GM19438 (cell line): Measurements from ENCODE around the gene KYAT1.

ENCODE experiments used
- ATAC-seq: cut with Tn5 transposase; IDR thresholded peaks from one replicate; pipeline ENCODE4 v1.9.1; 2021; ENCODE audit warnings: low read depth; ENCODE audit not compliant: unreplicated experiment

KYAT1 gene

DNA sequence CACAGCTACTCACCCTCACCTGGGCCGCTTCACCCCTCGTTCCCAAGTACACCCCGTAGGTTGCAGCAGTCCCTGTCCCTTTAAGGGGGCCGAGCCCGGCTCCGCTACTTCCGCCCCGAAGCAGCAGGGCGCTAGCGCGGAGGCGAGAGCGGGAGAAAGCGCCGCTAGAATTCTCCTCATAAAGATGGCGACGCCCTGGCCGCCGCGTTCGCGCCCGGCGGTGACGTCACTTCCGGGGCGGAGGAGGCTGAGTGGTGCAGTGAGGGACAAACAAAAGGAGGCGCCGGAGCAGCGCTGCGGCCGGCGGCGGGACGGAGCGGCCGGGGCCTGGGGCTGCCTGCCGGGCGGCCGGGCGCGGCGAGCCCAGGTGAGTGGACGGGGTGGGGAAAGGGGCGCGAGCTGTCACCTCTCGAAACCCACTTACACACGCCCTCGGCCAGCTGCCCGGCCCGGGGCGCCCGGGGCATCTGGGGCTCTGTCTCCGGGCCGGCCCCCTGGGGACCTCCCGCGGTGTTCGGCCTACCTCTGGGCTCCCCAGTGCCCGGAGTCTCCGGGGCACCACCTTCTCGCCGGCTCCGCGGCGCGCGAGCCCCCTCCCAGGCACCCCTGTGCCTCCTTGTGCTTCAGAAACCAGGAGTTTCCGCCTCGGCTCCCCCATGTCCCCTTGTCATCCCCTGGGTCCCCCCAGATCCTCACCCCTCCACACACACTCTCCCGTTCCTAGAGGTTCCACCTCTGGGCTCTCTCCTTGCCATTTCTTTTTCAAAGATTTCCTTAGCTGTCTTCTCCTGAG, at the start of gene KYAT1, which contains the start of gene LRRC8A:
KYAT1 (minus strand) TSS at position 67 of the 793 bp plus-strand sequence. CDS start 36,545 bp downstream, outside the sequence.
LRRC8A (plus strand) TSS at position 250 of the 793 bp plus-strand sequence. CDS start 25,032 bp downstream, outside the sequence.
- ATAC-seq, result peak; percentile 72

DNA sequence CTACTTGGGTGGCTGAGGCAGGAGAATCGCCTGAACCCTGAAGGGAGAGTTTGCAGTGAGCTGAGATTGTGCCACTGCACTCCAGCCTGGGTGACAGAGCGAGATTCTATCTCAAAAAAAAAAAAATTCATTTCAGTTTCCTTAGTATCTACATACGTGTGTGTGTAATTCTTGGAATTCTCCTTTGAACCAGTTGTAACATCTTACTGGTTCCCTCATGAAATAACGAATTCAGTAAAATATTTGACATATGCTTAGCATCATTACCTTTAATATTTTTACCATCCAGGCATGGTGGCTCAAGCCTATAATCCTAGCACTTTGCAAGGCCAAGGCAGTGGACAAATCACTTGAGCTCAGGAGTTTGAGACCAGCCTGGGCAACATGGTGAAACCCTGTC, 47.8 kb upstream of the KYAT1 start:
- ATAC-seq, result no peak

DNA sequence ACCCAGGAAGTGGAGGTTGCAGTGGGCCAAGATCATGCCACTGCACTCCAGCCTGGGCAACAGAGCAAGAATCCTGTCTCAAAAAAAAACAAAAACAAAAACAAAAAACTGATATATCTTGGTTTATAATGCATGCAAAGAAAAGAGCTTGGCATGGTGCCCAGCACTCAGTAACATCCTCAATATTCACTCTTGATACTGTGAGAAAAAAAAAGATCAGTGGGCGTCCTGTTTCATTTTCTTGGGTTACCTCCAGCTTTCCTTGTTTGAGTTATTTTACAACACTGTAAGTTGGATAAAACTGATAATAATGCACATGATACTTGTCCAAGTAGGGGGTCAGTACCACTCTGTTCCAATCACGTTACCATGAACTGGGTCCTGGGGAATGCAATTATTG, 46.9 kb upstream of the KYAT1 start:
- no peak for ATAC-seq

DNA sequence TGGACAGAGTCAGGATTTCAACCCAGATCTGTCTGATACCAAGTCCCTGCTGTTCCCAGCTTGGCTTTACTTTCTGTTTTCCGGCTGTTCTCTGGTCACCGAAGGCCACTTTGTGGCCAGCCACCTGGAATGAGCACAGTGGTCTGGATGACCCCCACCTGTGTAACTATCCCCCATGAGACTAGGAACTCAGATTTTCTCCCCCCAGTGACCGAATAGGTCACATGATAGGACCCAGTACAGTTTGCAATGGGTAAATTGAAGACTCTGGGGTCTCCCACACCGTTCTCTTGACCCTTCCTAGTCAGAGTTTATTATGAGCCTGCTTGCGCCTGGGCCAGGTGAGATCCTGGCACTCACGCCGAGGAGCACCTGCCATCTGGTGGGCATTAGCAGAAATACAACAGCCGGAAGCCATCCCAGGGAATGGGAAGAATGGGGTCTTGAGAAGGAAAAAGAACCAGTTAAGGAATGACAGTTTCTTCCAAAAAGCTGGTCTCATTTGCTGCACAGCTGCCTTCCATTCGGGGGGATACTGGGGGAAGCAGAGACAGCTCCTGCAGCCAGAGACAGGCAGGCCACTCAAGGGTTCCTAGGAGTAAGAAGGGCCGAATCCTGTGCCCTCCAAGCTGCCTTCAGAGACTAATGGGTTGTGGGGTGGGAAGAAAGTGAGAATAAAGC, 46.1 kb upstream of the KYAT1 start:
- no peak for ATAC-seq

DNA sequence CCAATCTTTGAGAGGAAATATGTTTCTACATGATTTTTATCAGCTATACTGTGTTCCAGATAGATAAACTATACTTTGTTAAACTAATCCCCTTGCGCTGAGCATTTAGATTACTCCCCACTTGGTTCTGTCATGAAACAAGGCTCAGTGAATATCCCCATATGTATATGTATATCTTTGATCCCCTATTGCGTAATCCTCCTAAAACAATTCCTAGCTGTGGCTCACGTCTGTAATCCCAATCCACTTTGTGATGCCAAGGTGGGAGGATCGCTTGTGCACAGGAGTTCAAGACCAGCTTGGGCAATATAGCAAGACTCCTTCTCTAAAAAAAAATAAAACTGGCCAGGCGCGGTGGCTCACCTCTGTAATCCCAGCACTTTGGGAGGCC, 41.7 kb upstream of the KYAT1 start:
- ATAC-seq, result no peak

DNA sequence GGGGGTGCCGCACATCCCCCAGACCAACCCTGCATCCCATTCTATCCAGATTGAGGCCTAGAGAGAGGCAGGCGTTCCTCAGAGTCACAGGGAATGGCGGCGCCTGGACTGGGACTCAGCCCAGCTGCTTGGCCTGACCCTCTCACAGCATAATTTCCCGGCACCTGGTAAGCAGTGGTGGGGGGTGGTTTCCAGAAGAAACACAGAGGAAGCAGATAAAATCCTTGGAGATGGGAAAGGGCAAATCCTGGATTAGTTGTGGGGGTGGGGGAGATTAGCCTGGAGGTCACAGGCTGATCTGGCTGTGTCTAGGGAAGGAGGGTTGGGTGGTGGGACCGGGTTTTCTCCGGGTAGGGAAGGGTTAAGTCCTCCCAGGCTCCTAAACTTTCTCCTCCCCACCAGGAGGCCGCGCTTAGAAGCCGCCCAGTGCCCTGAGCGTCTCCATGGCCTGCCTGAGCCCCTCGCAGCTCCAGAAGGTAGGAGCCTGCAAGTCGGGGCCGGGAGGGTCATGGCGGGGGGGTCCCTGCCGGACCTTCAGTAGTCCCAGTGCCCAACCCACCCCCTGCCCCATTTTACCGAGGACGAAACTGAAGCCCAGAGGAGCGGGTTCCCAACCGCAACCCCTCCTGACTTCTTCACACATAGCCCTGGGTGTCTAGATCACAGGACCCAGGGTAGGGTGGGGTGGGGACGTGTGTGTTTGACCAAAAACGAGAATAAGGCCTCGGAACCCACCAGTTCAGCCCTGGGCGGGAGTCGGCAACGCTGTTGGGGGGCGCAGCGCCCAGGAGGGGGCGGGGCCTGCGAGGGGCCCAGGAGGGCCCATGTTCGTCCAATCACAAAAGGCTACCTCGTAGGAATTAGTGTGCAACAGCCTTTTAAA, 40.4 kb upstream of the KYAT1 start:
- no peak for ATAC-seq

DNA sequence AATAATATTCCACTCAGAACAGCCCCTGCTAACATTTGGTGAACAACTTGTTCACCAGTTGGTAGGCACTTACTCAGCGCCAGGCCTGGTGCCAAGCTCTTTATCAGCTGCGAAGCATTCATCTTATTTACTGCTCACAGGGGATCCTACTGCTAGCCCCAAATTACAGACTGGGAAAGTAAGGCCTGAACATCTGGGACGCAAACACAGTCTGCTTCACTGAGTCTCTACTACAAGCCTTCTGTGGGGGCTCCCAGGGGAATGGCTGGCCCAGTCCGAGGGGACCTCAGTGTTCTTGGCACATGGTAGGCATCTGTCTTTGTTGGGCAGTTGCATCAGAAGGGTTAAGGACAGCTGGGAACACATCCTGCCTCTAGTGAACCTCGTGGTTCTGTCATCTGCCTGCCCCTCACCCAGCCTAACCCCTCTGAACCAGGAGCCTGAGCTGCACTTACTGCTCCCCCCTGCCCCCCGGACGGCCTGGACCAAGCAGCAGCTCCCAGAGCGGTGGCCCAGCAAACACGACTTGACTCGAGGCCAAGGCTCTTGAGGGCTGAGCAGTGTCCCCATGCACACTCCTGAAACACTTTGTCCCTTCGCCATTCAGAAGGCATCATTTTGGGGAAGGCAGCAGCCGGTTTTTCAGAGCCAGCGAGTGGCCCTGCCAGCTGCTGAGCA, 38.8 kb upstream of the KYAT1 start, which contains the start of gene PHYHD1:
PHYHD1 (plus strand) TSS at position 602 of the 678 bp plus-strand sequence. CDS start 1,342 bp downstream, outside the sequence.
- ATAC-seq, result no peak

DNA sequence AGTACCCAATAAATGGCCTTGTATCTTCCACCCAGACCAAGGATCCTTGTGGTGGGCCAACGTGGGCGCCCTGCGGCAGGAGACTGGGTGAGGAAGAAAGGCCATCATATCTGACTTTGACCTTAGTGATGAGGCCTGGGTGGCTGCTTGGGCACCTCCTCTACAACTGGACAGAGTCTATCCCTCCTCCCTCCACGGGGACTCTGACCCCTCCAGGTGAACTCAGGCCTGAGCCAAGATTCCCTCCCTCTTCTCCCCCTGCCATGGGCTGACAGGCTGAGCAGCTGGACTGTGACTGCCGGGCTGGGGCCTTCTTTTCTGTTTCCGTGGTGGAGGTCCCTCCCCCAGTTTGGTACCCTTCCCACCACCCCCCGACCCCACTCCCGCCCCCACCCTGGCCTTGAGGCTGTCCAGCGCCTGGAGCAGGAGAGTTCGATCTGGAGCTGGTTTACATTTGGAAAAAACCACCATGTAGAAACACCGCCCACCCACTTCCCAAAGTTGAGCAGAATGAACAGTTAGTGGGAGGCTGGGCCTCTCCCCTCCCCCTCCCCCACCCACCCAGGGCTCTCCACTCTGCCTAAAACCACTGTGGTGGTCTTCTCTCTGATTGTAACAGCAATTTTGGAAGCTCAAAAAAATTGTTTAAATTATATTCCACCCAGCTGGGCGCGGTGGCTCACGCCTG, 37.8 kb upstream of the KYAT1 start:
- no peak for ATAC-seq

DNA sequence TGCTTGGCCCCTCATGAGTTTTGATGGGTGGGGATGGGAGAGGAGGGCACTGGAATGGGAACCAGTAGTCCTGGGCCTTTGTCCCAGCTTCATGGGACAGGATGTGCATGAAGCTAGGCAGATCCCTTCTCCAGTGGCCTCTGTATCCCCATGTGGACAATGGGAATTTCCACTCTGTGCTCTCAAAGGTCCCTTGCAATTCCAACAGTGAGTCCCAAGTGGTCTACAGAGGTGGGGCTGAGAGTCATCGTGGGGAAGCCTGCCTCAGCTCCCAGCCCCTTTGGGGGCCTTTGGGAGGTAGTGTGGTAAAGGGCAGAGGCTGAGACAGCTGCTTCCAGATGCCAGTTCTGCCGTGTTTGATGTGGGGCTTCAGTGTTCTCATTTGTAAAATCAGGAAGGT, 37.2 kb upstream of the KYAT1 start:
- ATAC-seq, result no peak

DNA sequence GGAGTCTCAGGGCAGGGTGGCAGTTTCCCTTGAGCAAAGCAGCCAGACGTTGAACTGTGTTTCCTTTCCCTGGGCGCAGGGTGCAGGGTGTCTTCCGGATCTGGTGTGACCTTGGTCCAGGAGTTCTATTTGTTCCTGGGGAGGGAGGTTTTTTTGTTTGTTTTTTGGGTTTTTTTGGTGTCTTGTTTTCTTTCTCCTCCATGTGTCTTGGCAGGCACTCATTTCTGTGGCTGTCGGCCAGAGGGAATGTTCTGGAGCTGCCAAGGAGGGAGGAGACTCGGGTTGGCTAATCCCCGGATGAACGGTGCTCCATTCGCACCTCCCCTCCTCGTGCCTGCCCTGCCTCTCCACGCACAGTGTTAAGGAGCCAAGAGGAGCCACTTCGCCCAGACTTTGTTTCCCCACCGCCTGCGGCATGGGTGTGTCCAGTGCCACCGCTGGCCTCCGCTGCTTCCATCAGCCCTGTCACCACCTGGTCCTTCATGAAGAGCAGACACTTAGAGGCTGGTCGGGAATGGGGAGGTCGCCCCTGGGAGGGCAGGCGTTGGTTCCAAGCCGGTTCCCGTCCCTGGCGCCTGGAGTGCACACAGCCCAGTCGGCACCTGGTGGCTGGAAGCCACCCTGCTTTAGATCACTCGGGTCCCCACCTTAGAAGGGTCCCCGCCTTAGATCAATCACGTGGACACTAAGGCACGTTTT, 35.5 kb upstream of the KYAT1 start:
- ATAC-seq, result no peak

DNA sequence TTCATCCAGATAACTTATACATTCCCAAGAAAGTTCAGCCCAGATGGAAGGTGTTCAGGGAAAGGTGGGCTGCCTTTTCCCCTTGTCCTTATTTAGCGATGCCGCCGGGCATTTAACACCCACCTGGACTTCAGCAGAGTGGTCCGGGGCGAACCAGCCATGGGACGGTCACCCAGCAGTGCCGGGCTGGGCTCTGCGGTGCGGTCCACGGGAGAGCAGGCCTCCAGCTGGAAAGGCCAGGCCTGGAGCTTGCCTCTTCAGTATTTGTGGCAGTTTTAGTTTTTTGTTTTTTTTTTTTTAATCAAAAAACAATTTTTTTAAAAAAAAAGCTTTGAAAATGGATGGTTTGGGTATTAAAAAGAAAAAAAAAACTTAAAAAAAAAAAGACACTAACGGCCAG, 35.0 kb upstream of the KYAT1 start:
- no peak for ATAC-seq

DNA sequence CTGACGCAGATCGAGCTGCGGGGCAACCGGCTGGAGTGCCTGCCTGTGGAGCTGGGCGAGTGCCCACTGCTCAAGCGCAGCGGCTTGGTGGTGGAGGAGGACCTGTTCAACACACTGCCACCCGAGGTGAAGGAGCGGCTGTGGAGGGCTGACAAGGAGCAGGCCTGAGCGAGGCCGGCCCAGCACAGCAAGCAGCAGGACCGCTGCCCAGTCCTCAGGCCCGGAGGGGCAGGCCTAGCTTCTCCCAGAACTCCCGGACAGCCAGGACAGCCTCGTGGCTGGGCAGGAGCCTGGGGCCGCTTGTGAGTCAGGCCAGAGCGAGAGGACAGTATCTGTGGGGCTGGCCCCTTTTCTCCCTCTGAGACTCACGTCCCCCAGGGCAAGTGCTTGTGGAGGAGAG, 34.5 kb upstream of the KYAT1 start:
- ATAC-seq, result no peak

DNA sequence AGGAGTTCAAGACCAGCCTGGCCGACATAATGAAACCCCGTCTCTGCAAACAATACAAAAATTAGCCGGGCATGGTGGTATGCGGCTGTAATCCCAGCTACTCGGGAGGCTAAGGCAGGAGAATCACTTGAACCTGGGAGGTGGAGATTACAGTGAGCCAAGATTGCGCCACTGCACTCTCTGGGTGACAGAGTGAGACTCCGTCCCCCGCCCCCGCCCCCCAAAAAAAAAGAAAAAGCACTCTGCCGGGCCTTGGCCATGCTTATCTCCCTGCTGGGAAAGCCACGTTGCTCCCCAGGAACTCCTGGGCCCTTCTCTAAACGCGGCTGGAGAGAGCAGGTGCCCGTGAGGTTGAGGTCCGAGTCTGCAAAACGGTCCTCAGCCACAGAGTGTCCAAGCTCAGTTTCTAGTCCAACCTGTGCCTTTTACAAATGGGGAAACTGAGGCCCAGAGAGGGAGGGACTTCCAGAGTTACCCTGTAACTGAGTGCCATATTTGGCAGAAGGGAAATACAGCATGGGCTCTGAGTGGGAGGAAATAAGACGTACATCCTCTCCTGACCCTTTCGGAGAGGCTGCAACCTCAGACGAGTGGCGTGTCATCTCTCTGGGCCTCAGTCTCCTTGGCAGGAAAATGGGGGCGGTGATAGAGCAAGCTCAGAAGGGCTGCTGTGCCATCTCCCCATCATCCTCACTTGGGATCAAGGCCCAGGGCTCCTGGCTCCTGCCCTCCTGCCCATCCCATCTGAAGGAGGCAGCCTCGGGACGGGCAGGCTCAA, 32.4 kb upstream of the KYAT1 start:
- no peak for ATAC-seq

DNA sequence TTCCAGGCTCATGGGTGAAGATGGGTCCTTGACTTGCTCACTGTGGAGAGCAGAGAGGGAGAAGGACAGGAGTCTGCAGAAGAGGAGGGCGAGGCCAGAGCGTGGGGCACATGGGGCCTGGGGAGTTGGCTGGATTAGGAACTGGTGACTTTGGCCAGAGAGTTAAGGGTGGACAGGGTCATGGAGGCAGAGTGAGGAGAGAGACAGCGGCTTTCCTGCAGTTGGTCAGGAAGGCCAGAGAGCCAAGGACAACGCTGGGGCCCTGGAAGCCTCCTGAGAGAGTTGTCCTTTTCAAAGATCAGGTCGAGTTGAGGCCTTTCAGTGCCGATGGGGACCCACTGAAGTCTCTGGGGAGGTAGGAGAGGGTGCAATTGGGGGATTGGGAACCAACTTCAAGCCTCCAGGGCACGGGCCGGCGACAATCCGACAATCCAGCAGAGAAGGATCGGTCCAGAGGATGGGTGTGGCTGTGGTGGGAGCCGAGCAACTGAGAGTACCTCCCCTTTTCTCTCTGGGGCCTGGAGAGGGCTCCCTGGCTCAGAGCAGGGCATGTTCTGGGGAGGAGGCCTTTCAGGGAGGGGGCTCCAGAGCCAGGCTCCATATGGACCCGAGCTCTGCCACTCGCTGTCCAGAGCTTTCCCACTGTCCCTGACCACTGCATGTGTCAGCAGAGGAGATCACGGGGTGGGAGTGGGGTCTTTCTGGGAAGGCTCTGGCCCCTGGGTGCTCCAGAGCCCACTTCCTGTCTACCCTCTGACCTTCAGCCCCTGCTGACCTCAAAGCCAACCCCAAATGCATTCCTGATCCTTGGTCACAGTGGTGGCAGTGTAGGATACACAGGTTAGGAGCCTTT, 31.5 kb upstream of the KYAT1 start:
- ATAC-seq, result no peak

DNA sequence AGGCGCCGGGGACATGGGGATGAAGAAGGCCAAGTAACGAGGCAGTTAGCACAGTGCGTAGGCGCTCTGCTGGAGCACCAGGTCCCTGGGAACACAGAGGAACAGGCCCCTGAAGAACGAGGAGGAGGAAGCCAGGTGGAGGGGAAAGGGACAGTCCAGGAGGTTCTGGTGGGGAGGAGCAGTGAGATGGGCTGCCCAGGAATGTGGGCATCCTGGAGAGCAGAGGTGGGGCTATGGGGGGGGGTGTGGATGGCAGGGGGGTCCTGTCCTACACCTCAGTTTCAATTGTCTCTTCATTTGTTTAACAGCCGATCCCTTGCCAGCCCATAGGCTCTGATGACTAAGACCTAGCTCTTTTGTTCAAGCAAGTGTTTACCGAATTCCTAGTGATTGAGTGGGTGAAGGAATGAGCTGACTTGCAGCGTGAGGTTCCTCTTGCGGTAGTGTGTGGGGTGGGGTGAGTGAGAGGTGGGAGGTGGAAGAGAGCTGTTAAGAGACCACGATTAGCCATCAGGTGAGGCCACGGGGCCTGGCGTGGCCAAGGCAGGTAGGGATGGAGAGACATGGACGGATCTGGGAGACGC, 30.6 kb upstream of the KYAT1 start:
- no peak for ATAC-seq

DNA sequence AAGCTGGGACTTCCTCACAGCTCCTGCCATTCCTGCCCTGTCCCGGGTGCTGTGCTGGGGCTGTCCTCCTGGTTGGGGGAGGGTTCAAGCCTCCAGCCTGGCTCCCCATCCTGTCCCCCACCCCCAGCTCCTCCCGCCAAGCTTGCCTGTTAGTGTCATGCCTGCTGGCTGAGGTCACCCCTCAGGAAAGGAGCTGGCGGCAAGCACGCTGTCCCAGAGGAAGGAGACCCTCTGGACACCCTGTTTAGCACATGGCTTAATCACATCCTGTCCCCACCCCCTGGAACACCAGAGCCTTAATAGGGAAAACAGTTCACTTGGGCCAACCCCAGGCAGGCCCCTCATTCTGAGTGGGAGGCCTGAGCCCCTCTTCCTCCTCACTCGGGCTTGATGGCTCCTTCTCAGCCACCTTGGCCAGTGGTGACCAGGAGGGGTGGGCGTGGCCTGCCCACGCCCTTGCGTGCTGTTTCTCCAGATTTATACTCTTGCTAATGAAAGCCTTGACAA, 29.8 kb upstream of the KYAT1 start:
- no peak for ATAC-seq

DNA sequence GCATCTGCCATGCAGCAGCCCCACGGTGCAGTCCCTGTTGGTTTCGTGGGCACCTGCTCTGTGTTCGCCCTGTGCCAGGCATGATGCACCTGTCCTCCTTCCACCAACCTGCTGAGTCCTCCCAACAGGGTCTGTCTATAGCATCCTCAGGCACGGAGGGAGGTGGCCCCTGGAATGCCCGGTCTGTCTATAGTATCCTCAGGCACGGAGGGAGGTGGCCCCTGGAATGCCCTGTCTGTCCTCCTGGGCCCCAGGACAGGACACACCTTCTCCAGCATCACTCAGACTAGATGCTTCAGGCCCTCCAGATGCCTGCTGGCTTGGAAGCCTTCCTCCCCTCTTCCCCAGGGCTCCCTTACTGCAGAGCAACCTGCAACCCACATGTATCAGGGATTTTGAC, 29.2 kb upstream of the KYAT1 start:
- no peak for ATAC-seq
